HFF-Myc (cell line): Measurements from ENCODE around the gene ABCA4.
"Not testable (repeated sequence)": the region's sequence is repeated elsewhere in the genome, so short reads cannot be mapped to it uniquely, and the experiment has no call there.

Source experiments
- DNase-seq: peaks from one replicate; pipeline ENCODE4 v3.0.0-alpha.2; 2011; ENCODE audit warnings: low read depth; ENCODE audit errors: extremely low read depth
- H3K4me3 ChIP-seq: replicated peaks from 2 replicates; pipeline ENCODE4 v1.5.1; 2011; ENCODE audit warnings: low read depth, mild to moderate bottlenecking, control low read depth, low read length
- CTCF ChIP-seq: IDR thresholded peaks from 2 replicates; pipeline ENCODE4 v1.5.1; 2012; ENCODE audit warnings: mild to moderate bottlenecking, low read depth, low read length, control low read depth; ENCODE audit errors: missing control alignments

The ABCA4 gene

GRCh38 chr1:94002046-94002787 lies 118.7 kb downstream of the ABCA4 start:
- H3K4me3 ChIP-seq, result no peak overlapping the region
- TF ChIP-seq CTCF, result no peak
- no peak for DNase-seq

GRCh38 chr1:94001397-94002045 lies 119.4 kb downstream of the ABCA4 start:
- DNase-seq, result no peak
- H3K4me3 ChIP-seq, result no peak overlapping the region
- no peak for TF ChIP-seq CTCF

- TF ChIP-seq CTCF, result no peak
- no peak overlapping the region for H3K4me3 ChIP-seq
- DNase-seq, result no peak
These were observed 120.3 kb downstream of the ABCA4 start for GRCh38 chr1:94000510-94001282.

GRCh38 chr1:93999840-94000415 lies 121.0 kb downstream of the ABCA4 start:
- no peak overlapping the region for H3K4me3 ChIP-seq
- DNase-seq, result no peak
- TF ChIP-seq CTCF, result no peak

GRCh38 chr1:93998532-93998931 lies 122.4 kb downstream of the ABCA4 start:
- not testable (repeated sequence) for H3K4me3 ChIP-seq, DNase-seq

- no peak for TF ChIP-seq CTCF
- DNase-seq, result no peak
- H3K4me3 ChIP-seq, result no peak overlapping the region
These were observed 123.2 kb downstream of the ABCA4 start for GRCh38 chr1:93997756-93998155.
